ENCODE data around the gene CNP.
"Not testable (repeated sequence)": the region's sequence is repeated elsewhere in the genome, so short reads cannot be mapped to it uniquely, and the experiment has no call there.

The CNP gene

GRCh38 chr17:41966463-41967140 lies at the start of gene CNP:
Gene CNP (plus strand): TSS chr17:41966795. CDS start chr17:41966885, 90 bp downstream.
- DNase-seq (ENCODE audit: low read depth), result peak; percentile 67
- H3K4me3 ChIP-seq (ENCODE audit: low read depth, low read length), result peak within 1 kb of the TSS; percentile 87

GRCh38 chr17:41917192-41917591 lies 49.4 kb upstream of the CNP start:
- peak overlapping the region; percentile 96 for H3K4me3 ChIP-seq (ENCODE audit: low read depth, low read length)
- DNase-seq (ENCODE audit: low read depth), result no peak

- H3K4me3 ChIP-seq (ENCODE audit: low read depth, low read length), result peak overlapping the region; percentile 96
- no peak for DNase-seq (ENCODE audit: low read depth)
Observed at GRCh38 chr17:41917679-41918313, 48.8 kb upstream of the CNP start.

GRCh38 chr17:41918314-41919164 lies 48.1 kb upstream of the CNP start, which contains the start of gene ACLY:
Gene ACLY (minus strand): TSS chr17:41918951. CDS start chr17:41913873, 5,078 bp downstream.
- H3K4me3 ChIP-seq (ENCODE audit: low read depth, low read length), result peak within 1 kb of the TSS; percentile 96

GRCh38 chr17:41919165-41919817 lies 47.3 kb upstream of the CNP start:
- DNase-seq (ENCODE audit: low read depth), result no peak
- peak overlapping the region; percentile 96 for H3K4me3 ChIP-seq (ENCODE audit: low read depth, low read length)

More at GRCh38 chr17:41918314-41919164, 48.1 kb upstream of the CNP start, which contains the start of gene ACLY:
- peak; percentile 85 for DNase-seq (ENCODE audit: low read depth)

- H3K4me3 ChIP-seq (ENCODE audit: low read depth, low read length), result no peak overlapping the region
- DNase-seq (ENCODE audit: low read depth), result peak; percentile 25
Observed at GRCh38 chr17:41919840-41920579, 46.6 kb upstream of the CNP start.

- no peak for DNase-seq (ENCODE audit: low read depth)
- H3K4me3 ChIP-seq (ENCODE audit: low read depth, low read length), result no peak overlapping the region
Observed at GRCh38 chr17:41920580-41920955, 46.0 kb upstream of the CNP start.

- no peak overlapping the region for H3K4me3 ChIP-seq (ENCODE audit: low read depth, low read length)
- DNase-seq (ENCODE audit: low read depth), result no peak
Observed at GRCh38 chr17:41925991-41926590, 40.5 kb upstream of the CNP start.

GRCh38 chr17:41928693-41929251 lies 37.8 kb upstream of the CNP start:
- DNase-seq (ENCODE audit: low read depth), result no peak
- no peak overlapping the region for H3K4me3 ChIP-seq (ENCODE audit: low read depth, low read length)

GRCh38 chr17:41930009-41930832 lies 36.4 kb upstream of the CNP start, which contains the start of gene ODAD4:
Gene ODAD4 (plus strand): TSS chr17:41930617. CDS start chr17:41930724, 107 bp downstream.
- H3K4me3 ChIP-seq (ENCODE audit: low read depth, low read length), result peak within 1 kb of the TSS; percentile 60
- peak; percentile 89 for DNase-seq (ENCODE audit: low read depth)

- H3K4me3 ChIP-seq (ENCODE audit: low read depth, low read length), result peak overlapping the region; percentile 60
- DNase-seq (ENCODE audit: low read depth), result not testable (repeated sequence)
Observed at GRCh38 chr17:41930833-41931156, 35.8 kb upstream of the CNP start.

- DNase-seq (ENCODE audit: low read depth); H3K4me3 ChIP-seq (ENCODE audit: low read depth, low read length): not testable (repeated sequence)
Observed at GRCh38 chr17:41931715-41932114, 34.9 kb upstream of the CNP start.

- no peak overlapping the region for H3K4me3 ChIP-seq (ENCODE audit: low read depth, low read length)
- no peak for DNase-seq (ENCODE audit: low read depth)
Observed at GRCh38 chr17:41932816-41933389, 33.7 kb upstream of the CNP start.

- H3K4me3 ChIP-seq (ENCODE audit: low read depth, low read length), result no peak overlapping the region
- DNase-seq (ENCODE audit: low read depth), result no peak
Observed at GRCh38 chr17:41935641-41936040, 31.0 kb upstream of the CNP start.

GRCh38 chr17:41937970-41938954 lies 28.3 kb upstream of the CNP start:
- H3K4me3 ChIP-seq (ENCODE audit: low read depth, low read length), result no peak overlapping the region
- DNase-seq (ENCODE audit: low read depth), result no peak

All from skeletal muscle cell (primary cell).